Gastroesophageal sphincter (tissue), 3 donors: Measurements from ENCODE around the gene FCHO2.

Experiments
- POLR2A ChIP-seq, 2 donors: fragments of 450-650 bp; IDR thresholded peaks; one replicate each; pipeline ENCODE4 v1.6.1; 2017; ENCODE audit warnings: antibody characterized with exemption in 2 of 2, mild to moderate bottlenecking in 2 of 2, moderate library complexity in 1 of 2
- POLR2AphosphoS5 ChIP-seq: sonication (generic); formaldehyde crosslinking; IDR thresholded peaks from one replicate; pipeline ENCODE4 v1.6.1; 2017; ENCODE audit warnings: antibody characterized with exemption
- TF ChIP-seq, protein P1 (sequence below), 4 experiments: fragments of 200-600 bp in 2 of 4; fragments of 450-650 bp in 2 of 4; sonication (generic) in 1 of 4; IDR thresholded peaks; one replicate each; pipeline ENCODE4 v1.5.1; 2017 to 2019; ENCODE audit warnings: antibody characterized with exemption in 4 of 4, mild to moderate bottlenecking in 2 of 4, moderate library complexity in 2 of 4

- TF ChIP-seq, protein P1, sequence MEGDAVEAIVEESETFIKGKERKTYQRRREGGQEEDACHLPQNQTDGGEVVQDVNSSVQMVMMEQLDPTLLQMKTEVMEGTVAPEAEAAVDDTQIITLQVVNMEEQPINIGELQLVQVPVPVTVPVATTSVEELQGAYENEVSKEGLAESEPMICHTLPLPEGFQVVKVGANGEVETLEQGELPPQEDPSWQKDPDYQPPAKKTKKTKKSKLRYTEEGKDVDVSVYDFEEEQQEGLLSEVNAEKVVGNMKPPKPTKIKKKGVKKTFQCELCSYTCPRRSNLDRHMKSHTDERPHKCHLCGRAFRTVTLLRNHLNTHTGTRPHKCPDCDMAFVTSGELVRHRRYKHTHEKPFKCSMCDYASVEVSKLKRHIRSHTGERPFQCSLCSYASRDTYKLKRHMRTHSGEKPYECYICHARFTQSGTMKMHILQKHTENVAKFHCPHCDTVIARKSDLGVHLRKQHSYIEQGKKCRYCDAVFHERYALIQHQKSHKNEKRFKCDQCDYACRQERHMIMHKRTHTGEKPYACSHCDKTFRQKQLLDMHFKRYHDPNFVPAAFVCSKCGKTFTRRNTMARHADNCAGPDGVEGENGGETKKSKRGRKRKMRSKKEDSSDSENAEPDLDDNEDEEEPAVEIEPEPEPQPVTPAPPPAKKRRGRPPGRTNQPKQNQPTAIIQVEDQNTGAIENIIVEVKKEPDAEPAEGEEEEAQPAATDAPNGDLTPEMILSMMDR (IDR thresholded peaks at IDR 0.05), result no peak
- TF ChIP-seq POLR2A (IDR thresholded peaks at IDR 0.05), result no peak
- no peak for TF ChIP-seq POLR2AphosphoS5
Measured at GRCh38 chr5:72921886-72922285, 34.0 kb upstream of the FCHO2 start.
